Measurements from ENCODE around the gene CCDC57. TPM values are rescaled to one million over a fixed set of nuclear protein-coding genes. Genes with fewer than 3 reads are reported as not detected.

CCDC57 gene
- total RNA-seq, 1 donor from 2014 or later = 10.8 TPM

- Histone ChIP-seq H3K36me3 (ENCODE audit: control insufficient read depth, insufficient read depth, low read length) (peaks cover 85% of the 10 kb centered on the region), H3K27me3 (ENCODE audit: control insufficient read depth, insufficient read depth, low read length) (no peaks in the 10 kb centered on the region), H3K4me3 (ENCODE audit: low read depth, low read length) (no peak overlapping the region)
- FAIRE-seq (no peak), DNase-seq (ENCODE audit: low read depth) (no peak)
- TF ChIP-seq CTCF (IDR thresholded peaks at IDR 0.05; ENCODE audit: insufficient read depth, low read length, severe bottlenecking) = no peak
Observed at GRCh38 chr17:82085031-82085861, 127.4 kb downstream of the CCDC57 start.

GRCh38 chr17:82084373-82085030, 128.1 kb downstream of the CCDC57 start:
- no peak overlapping the region for H3K4me3 ChIP-seq (ENCODE audit: low read depth, low read length)
- DNase-seq (ENCODE audit: low read depth) (no peak), FAIRE-seq (no peak)
- TF ChIP-seq CTCF (IDR thresholded peaks at IDR 0.05; ENCODE audit: insufficient read depth, low read length, severe bottlenecking) = no peak
- H3K36me3 ChIP-seq (ENCODE audit: control insufficient read depth, insufficient read depth, low read length) = peaks cover 84% of the 10 kb centered on the region
- H3K27me3 ChIP-seq (ENCODE audit: control insufficient read depth, insufficient read depth, low read length) = no peaks in the 10 kb centered on the region

- TF ChIP-seq CTCF (IDR thresholded peaks at IDR 0.05; ENCODE audit: insufficient read depth, low read length, severe bottlenecking) = no peak
- no peak overlapping the region for H3K4me3 ChIP-seq (ENCODE audit: low read depth, low read length)
- DNase-seq (ENCODE audit: low read depth) = no peak
- no peaks in the 10 kb centered on the region for H3K27me3 ChIP-seq (ENCODE audit: control insufficient read depth, insufficient read depth, low read length)
- no peak for FAIRE-seq
- H3K36me3 ChIP-seq (ENCODE audit: control insufficient read depth, insufficient read depth, low read length) = peaks cover 80% of the 10 kb centered on the region
Observed at GRCh38 chr17:82083533-82084359, 128.9 kb downstream of the CCDC57 start.

GRCh38 chr17:82083009-82083408, 129.6 kb downstream of the CCDC57 start:
- no peak for TF ChIP-seq CTCF (IDR thresholded peaks at IDR 0.05; ENCODE audit: insufficient read depth, low read length, severe bottlenecking)
- H3K4me3 ChIP-seq (ENCODE audit: low read depth, low read length) = no peak overlapping the region
- DNase-seq (ENCODE audit: low read depth) = no peak
- H3K27me3 ChIP-seq (ENCODE audit: control insufficient read depth, insufficient read depth, low read length) = no peaks in the 10 kb centered on the region
- peaks cover 78% of the 10 kb centered on the region for H3K36me3 ChIP-seq (ENCODE audit: control insufficient read depth, insufficient read depth, low read length)
- FAIRE-seq = no peak

GRCh38 chr17:82082456-82082855, 130.2 kb downstream of the CCDC57 start:
- H3K27me3 ChIP-seq (ENCODE audit: control insufficient read depth, insufficient read depth, low read length) = no peaks in the 10 kb centered on the region
- TF ChIP-seq CTCF (IDR thresholded peaks at IDR 0.05; ENCODE audit: insufficient read depth, low read length, severe bottlenecking) = no peak
- H3K36me3 ChIP-seq (ENCODE audit: control insufficient read depth, insufficient read depth, low read length) = peaks cover 75% of the 10 kb centered on the region
- H3K4me3 ChIP-seq (ENCODE audit: low read depth, low read length) = no peak overlapping the region
- DNase-seq (ENCODE audit: low read depth) = no peak
- FAIRE-seq = no peak

Measured in bronchial epithelial cell (primary cell).